ENCODE results near the gene RHBDL1.

The RHBDL1 gene

DNA sequence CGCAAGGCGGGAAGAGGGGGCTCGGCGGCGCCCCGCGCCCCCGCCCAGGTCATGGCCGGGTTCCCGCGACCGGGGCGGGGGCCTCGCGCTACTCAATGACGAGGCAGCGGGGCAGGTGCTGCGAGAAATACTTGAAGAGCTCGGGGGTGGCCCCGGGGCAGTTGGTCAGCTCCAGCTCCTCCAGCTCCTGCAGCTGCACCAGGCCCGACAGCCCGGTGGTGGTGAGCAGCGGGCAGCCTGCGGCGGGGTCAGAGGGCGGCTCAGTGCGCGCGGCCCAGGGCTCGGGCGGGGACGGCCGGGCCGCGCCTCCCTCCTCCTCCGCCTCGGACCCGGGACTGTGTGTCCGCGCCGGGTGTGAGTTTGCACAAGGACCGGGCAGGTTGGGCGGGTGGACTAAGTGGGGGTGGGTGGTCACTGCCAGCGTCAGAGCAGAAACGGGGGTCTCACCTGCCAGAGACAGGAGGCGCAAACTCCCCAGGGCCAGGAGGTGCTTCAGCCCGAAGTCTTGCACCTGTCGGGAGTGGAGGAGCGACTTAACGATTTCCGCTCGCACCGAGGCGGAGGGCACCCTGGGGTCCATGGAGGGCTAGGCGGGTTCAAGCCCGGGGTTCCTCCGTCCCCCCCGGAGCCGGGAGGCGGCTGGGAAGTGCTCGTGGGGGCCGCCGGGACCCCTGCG, 18.9 kb downstream of the RHBDL1 start:
- POLR2A ChIA-PET = interaction anchor here (1.5 to 1.9 kb wide), 4 partner anchors 8 to 15 kb away, joined by 4 to 8 read pairs (median 6); partner anchors contain the start of gene JMJD8
- CTCF ChIA-PET = interaction anchor here (2.0 kb wide), 1 partner anchor 18 kb away, joined by 8 read pairs; no protein-coding TSS in a partner anchor

DNA sequence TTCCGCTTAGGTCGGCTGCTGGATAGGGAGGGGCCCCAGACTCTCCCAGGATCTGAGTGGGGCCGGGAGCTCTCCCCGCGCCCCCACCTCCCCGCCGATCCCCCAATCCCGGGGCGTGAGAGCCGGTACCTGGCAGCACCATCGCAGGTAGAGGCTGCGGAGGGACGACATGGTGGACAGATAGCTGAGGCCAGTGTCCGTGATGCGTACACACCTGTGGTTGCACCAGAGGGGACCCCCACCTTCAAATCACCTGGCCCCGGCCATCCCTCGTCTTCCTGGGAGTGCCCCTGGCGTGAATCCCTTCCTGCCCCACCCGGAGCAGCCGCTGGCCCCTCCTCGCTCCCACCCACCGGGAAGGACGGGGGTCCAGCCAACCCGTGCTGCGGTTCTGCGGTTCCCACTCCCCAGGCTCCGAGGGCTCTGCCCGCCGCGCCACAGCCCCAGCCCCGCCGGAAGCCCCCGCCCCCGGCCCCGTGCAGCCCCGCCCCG, 19.4 kb downstream of the RHBDL1 start:
- Histone ChIP-seq H3K4me3 (ENCODE audit: low read depth, low read length) (peak overlapping the region; percentile 28), H3K27ac (ENCODE audit: extremely low read depth, low read depth, low read length) (no peak overlapping the region), H3K36me3 (ENCODE audit: control insufficient read depth in 2 of 2, insufficient read depth in 1 of 2, low read length in 2 of 2) (no peaks in the 10 kb centered on the region), H3K4me1 (ENCODE audit: control insufficient read depth, insufficient read depth, low read length) (no peaks in the 10 kb centered on the region), H3K9me3 (ENCODE audit: control insufficient read depth, insufficient read depth, low read depth, low read length) (no peaks in the 10 kb centered on the region)
- TF ChIP-seq, protein P1, sequence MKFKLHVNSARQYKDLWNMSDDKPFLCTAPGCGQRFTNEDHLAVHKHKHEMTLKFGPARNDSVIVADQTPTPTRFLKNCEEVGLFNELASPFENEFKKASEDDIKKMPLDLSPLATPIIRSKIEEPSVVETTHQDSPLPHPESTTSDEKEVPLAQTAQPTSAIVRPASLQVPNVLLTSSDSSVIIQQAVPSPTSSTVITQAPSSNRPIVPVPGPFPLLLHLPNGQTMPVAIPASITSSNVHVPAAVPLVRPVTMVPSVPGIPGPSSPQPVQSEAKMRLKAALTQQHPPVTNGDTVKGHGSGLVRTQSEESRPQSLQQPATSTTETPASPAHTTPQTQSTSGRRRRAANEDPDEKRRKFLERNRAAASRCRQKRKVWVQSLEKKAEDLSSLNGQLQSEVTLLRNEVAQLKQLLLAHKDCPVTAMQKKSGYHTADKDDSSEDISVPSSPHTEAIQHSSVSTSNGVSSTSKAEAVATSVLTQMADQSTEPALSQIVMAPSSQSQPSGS (tag by site-specific recombination; IDR thresholded peaks at IDR 0.05; ENCODE audit: low read depth) = no peak
- TF ChIP-seq, protein P2, sequence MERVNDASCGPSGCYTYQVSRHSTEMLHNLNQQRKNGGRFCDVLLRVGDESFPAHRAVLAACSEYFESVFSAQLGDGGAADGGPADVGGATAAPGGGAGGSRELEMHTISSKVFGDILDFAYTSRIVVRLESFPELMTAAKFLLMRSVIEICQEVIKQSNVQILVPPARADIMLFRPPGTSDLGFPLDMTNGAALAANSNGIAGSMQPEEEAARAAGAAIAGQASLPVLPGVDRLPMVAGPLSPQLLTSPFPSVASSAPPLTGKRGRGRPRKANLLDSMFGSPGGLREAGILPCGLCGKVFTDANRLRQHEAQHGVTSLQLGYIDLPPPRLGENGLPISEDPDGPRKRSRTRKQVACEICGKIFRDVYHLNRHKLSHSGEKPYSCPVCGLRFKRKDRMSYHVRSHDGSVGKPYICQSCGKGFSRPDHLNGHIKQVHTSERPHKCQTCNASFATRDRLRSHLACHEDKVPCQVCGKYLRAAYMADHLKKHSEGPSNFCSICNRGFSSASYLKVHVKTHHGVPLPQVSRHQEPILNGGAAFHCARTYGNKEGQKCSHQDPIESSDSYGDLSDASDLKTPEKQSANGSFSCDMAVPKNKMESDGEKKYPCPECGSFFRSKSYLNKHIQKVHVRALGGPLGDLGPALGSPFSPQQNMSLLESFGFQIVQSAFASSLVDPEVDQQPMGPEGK (tag by site-specific recombination; IDR thresholded peaks at IDR 0.05) = peak; percentile 36; the same call in 1 of the 2 replicates
- no peak for TF ChIP-seq ZNF426 (tag by site-specific recombination; IDR thresholded peaks at IDR 0.05)
- TF ChIP-seq IKZF3 (tag by site-specific recombination; IDR thresholded peaks at IDR 0.05) = no peak
- CTCF ChIA-PET = interaction anchor here (1.0 to 2.0 kb wide), 2 partner anchors 9 to 18 kb away, joined by 3 to 8 read pairs; no protein-coding TSS in a partner anchor
- POLR2A ChIA-PET = interaction anchor here (0.9 to 1.9 kb wide), 13 partner anchors 8 to 112 kb away, joined by 3 to 8 read pairs (median 4); partner anchors contain the start of genes ANTKMT, JMJD8, RHBDL1 and STUB1

More for the DNA sequence above, 18.9 kb downstream of the RHBDL1 start:
- Histone ChIP-seq H3K9me3 (ENCODE audit: control insufficient read depth, insufficient read depth, low read depth, low read length) (no peaks in the 10 kb centered on the region), H3K27ac (ENCODE audit: extremely low read depth, low read depth, low read length) (no peak overlapping the region), H3K4me3 (ENCODE audit: low read depth, low read length) (no peak overlapping the region), H3K4me1 (ENCODE audit: control insufficient read depth, insufficient read depth, low read length) (no peaks in the 10 kb centered on the region), H3K36me3 (ENCODE audit: control insufficient read depth in 2 of 2, insufficient read depth in 1 of 2, low read length in 2 of 2) (peaks cover 0 to under 1% of the 10 kb centered on the region in 2 experiments; a peak in 1 of 3 replicates)
- TF ChIP-seq SP3 (tag by site-specific recombination; IDR thresholded peaks at IDR 0.05) (no peak), RBAK (tag by site-specific recombination; IDR thresholded peaks at IDR 0.05) (no peak), REPIN1 (tag by site-specific recombination; IDR thresholded peaks at IDR 0.05; ENCODE audit: low read depth) (no peak), IKZF3 (tag by site-specific recombination; IDR thresholded peaks at IDR 0.05) (no peak), ZNF274 (IDR thresholded peaks at IDR 0.05; ENCODE audit: low read length) (no peak), ZNF274 (tag by site-specific recombination; IDR thresholded peaks at IDR 0.05; ENCODE audit: borderline replicate concordance) (no peak), YY1 (tag by site-specific recombination; IDR thresholded peaks at IDR 0.05) (no peak), ZNF248 (tag by site-specific recombination; IDR thresholded peaks at IDR 0.05) (no peak), ZNF211 (tag by site-specific recombination; IDR thresholded peaks at IDR 0.05; ENCODE audit: low read depth) (no peak), TRIM28 (IDR thresholded peaks at IDR 0.05; ENCODE audit: borderline replicate concordance, low read length) (no peak), ZBTB21 (tag by site-specific recombination; IDR thresholded peaks at IDR 0.05) (no peak), ZNF768 (tag by site-specific recombination; IDR thresholded peaks at IDR 0.05) (no peak), ZNF670 (tag by site-specific recombination; IDR thresholded peaks at IDR 0.05; ENCODE audit: low read depth) (no peak)
- TF ChIP-seq, protein P3, sequence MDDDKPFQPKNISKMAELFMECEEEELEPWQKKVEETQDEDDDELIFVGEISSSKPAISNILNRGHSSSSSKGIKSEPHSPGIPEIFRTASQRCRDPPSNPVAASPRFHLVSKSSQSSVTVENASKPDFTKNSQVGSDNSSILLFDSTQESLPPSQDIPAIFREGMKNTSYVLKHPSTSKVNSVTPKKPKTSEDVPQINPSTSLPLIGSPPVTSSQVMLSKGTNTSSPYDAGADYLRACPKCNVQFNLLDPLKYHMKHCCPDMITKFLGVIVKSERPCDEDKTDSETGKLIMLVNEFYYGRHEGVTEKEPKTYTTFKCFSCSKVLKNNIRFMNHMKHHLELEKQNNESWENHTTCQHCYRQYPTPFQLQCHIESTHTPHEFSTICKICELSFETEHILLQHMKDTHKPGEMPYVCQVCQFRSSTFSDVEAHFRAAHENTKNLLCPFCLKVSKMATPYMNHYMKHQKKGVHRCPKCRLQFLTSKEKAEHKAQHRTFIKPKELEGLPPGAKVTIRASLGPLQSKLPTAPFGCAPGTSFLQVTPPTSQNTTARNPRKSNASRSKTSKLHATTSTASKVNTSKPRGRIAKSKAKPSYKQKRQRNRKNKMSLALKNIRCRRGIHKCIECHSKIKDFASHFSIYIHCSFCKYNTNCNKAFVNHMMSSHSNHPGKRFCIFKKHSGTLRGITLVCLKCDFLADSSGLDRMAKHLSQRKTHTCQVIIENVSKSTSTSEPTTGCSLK (tag by site-specific recombination; IDR thresholded peaks at IDR 0.05) = no peak
- TF ChIP-seq, protein P4, sequence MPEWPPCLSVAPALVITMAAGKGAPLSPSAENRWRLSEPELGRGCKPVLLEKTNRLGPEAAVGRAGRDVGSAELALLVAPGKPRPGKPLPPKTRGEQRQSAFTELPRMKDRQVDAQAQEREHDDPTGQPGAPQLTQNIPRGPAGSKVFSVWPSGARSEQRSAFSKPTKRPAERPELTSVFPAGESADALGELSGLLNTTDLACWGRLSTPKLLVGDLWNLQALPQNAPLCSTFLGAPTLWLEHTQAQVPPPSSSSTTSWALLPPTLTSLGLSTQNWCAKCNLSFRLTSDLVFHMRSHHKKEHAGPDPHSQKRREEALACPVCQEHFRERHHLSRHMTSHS (tag by site-specific recombination; IDR thresholded peaks at IDR 0.05) = no peak
- TF ChIP-seq, protein P5, sequence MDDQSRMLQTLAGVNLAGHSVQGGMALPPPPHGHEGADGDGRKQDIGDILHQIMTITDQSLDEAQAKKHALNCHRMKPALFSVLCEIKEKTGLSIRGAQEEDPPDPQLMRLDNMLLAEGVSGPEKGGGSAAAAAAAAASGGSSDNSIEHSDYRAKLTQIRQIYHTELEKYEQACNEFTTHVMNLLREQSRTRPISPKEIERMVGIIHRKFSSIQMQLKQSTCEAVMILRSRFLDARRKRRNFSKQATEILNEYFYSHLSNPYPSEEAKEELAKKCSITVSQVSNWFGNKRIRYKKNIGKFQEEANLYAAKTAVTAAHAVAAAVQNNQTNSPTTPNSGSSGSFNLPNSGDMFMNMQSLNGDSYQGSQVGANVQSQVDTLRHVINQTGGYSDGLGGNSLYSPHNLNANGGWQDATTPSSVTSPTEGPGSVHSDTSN (CRISPR knock-in tag; IDR thresholded peaks at IDR 0.05) = no peak
